ENCODE data around the gene RNF121. TPM values are rescaled to one million over a fixed set of nuclear protein-coding genes. Genes with fewer than 3 reads are reported as not detected.

The RNF121 gene
- total RNA-seq, 1 donor from 2014 or later: 21.1 TPM

DNA sequence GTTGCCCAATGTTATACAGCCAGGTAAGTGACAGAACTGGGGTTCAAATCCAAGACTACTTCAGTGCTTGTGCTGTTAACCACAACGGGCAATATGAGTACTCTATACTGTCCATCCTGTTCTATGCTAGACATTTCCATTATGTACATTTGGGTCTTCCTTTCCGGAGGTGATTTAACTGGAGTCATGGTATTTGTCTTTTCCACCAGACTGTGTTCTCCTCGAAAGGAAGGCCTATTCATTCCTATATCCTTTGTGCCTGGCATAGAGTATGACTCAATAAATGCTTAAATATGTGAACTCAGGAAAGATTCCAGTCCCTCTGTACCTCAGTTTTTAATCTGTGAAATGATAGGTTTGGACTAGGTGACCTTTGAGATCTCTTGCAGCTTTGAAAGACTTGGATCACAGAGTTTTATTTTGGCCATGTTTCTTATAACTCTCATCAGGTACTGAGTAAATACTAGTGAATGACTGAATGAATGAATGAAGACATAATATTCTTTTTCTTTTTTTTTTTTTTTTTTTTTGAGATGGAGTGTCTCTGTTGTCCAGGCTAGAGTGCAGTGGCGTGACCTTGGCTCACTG lies 6.6 kb downstream of the RNF121 start:
- no peak overlapping the region for H3K27ac ChIP-seq
- peaks cover 37% of the 10 kb centered on the region for H3K4me1 ChIP-seq
- intact Hi-C loops (cut with DNase I): no loop called here
- DNase-seq (ENCODE audit: extremely low spot score in 2 of 2): no peak
- no peak overlapping the region for H3K4me3 ChIP-seq
- H3K36me3 ChIP-seq: no peaks in the 10 kb centered on the region
- no peaks in the 10 kb centered on the region for H3K27me3 ChIP-seq
- no peaks in the 10 kb centered on the region for H3K9me3 ChIP-seq
- no peak for TF ChIP-seq POLR2A (IDR thresholded peaks at IDR 0.05)
- no peak for TF ChIP-seq POLR2AphosphoS5 (IDR thresholded peaks at IDR 0.05; ENCODE audit: insufficient read depth in 1 of 2, low read depth in 1 of 2)
- TF ChIP-seq, protein P1, sequence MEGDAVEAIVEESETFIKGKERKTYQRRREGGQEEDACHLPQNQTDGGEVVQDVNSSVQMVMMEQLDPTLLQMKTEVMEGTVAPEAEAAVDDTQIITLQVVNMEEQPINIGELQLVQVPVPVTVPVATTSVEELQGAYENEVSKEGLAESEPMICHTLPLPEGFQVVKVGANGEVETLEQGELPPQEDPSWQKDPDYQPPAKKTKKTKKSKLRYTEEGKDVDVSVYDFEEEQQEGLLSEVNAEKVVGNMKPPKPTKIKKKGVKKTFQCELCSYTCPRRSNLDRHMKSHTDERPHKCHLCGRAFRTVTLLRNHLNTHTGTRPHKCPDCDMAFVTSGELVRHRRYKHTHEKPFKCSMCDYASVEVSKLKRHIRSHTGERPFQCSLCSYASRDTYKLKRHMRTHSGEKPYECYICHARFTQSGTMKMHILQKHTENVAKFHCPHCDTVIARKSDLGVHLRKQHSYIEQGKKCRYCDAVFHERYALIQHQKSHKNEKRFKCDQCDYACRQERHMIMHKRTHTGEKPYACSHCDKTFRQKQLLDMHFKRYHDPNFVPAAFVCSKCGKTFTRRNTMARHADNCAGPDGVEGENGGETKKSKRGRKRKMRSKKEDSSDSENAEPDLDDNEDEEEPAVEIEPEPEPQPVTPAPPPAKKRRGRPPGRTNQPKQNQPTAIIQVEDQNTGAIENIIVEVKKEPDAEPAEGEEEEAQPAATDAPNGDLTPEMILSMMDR (IDR thresholded peaks at IDR 0.05): no peak

DNA sequence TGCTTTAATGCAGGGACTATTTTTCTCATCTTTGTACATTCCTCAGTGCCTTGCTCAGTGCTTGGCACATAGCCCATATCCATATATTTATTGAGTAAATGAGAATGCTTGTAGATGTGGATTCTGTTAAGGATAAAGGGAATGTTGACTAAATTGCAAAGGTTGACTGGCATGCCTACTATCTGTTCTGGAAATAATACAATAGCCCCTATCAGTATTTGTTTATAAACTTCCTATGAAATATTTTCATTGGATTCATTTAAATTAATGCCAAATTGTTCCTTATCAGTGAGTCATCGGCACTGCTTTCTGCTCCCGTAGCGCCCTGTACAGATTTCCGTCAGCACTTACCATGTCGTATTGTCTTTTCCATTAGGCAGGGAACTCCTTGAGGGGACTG lies 8.0 kb downstream of the RNF121 start:
- Histone ChIP-seq H3K4me1 (peaks cover 31% of the 10 kb centered on the region), H3K4me3 (no peak overlapping the region), H3K27me3 (no peaks in the 10 kb centered on the region), H3K36me3 (no peaks in the 10 kb centered on the region), H3K27ac (no peak overlapping the region), H3K9me3 (no peaks in the 10 kb centered on the region)
- intact Hi-C loops (cut with DNase I): no loop called here
- TF ChIP-seq POLR2A (IDR thresholded peaks at IDR 0.05) (no peak), POLR2AphosphoS5 (IDR thresholded peaks at IDR 0.05; ENCODE audit: insufficient read depth in 1 of 2, low read depth in 1 of 2) (no peak)
- TF ChIP-seq, protein P1 (IDR thresholded peaks at IDR 0.05): no peak
- DNase-seq (ENCODE audit: extremely low spot score in 2 of 2): no peak

DNA sequence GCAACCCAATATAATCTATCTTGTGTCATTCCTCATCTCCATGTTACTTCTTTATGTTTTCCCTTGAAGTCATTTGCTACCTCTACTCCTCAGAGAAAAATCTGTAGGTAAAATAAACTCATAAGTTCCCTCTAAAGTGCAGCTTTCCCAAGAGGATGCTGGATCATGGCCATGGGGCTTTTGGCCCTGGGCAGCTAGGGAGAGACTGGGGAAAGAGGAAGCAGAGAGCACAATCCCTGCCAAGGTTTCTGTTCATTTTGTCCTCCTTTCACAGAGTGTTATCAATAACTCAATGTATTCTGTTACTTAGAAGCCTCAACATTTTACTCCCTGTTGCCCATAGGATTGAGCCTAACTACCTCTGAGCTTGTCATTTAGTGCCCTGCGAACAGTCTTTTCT lies 9.0 kb downstream of the RNF121 start:
- intact Hi-C loops (cut with DNase I): no loop called here
- no peak overlapping the region for H3K4me3 ChIP-seq
- no peak overlapping the region for H3K27ac ChIP-seq
- H3K9me3 ChIP-seq: no peaks in the 10 kb centered on the region
- TF ChIP-seq POLR2AphosphoS5 (IDR thresholded peaks at IDR 0.05; ENCODE audit: insufficient read depth in 1 of 2, low read depth in 1 of 2): no peak
- no peak for TF ChIP-seq POLR2A (IDR thresholded peaks at IDR 0.05)
- TF ChIP-seq, protein P1 (IDR thresholded peaks at IDR 0.05): no peak
- H3K27me3 ChIP-seq: no peaks in the 10 kb centered on the region
- H3K36me3 ChIP-seq: no peaks in the 10 kb centered on the region
- H3K4me1 ChIP-seq: peaks cover 31% of the 10 kb centered on the region
- DNase-seq (ENCODE audit: extremely low spot score in 2 of 2): no peak

DNA sequence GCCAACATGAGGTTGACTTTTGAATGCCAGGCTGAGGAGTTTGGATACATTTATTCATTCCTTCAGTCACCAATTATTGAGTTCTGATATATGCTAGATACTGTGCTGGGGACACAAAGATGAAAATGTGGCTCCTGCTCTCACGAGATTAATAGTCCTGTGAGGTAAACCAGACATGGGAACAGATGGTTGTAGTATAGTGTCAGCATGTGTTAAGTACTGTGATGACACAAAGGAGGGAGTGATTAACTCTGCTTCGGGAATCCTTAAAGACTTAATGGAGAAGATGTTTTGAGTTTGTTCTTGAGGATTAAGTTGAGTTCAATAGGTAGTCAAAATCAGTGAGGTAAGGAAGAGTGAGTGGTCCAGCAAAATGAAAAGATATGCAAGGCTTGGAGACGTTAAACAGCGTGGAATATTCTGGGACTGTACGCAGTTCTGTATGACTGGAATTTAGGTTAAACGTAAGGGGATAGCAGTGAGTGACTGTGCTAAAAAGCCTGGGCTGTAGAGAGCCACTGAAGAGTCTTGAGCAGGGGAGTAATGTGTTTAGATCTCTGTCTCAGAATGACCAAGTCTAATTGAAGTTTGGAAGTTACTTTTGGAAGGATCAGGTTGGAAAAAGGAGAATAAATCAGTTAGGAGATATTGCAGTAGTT lies 11.8 kb downstream of the RNF121 start:
- H3K9me3 ChIP-seq: no peaks in the 10 kb centered on the region
- no peak overlapping the region for H3K4me3 ChIP-seq
- DNase-seq (ENCODE audit: extremely low spot score in 2 of 2): no peak
- no peaks in the 10 kb centered on the region for H3K36me3 ChIP-seq
- H3K27me3 ChIP-seq: no peaks in the 10 kb centered on the region
- peaks cover 18% of the 10 kb centered on the region for H3K4me1 ChIP-seq
- intact Hi-C loops (cut with DNase I): no loop called here
- TF ChIP-seq, protein P1 (IDR thresholded peaks at IDR 0.05): no peak
- TF ChIP-seq POLR2AphosphoS5 (IDR thresholded peaks at IDR 0.05; ENCODE audit: insufficient read depth in 1 of 2, low read depth in 1 of 2) (no peak), POLR2A (IDR thresholded peaks at IDR 0.05) (no peak)
- H3K27ac ChIP-seq: no peak overlapping the region

DNA sequence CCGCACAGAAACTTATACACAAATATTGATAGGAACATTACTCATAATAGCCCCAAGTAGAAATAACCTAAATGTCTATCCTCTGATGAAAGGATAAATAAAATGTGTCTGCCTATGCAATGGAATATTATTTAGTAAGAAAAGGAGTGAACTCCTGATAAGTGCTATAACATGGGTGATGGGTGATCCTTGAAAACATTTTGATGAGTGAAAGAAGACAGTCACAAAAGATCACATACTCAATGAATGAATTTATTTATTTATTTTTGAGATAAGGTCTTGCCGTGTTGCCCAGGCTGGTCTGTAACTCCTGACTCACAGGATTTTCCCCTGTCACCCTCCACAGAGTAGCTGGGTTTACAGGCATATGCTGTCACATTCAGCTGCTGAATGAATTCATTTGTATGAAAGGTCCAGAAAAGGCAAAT lies 17.3 kb downstream of the RNF121 start:
- no peaks in the 10 kb centered on the region for H3K36me3 ChIP-seq
- H3K27ac ChIP-seq: no peak overlapping the region
- DNase-seq (ENCODE audit: extremely low spot score in 2 of 2): no peak
- no peaks in the 10 kb centered on the region for H3K27me3 ChIP-seq
- H3K4me1 ChIP-seq: peaks cover 7% of the 10 kb centered on the region
- intact Hi-C loops (cut with DNase I): no loop called here
- TF ChIP-seq POLR2A (IDR thresholded peaks at IDR 0.05) (no peak), POLR2AphosphoS5 (IDR thresholded peaks at IDR 0.05; ENCODE audit: insufficient read depth in 1 of 2, low read depth in 1 of 2) (no peak)
- TF ChIP-seq, protein P1 (IDR thresholded peaks at IDR 0.05): no peak
- H3K9me3 ChIP-seq: no peaks in the 10 kb centered on the region
- no peak overlapping the region for H3K4me3 ChIP-seq

Measured in vagina (tissue), 2 donors.